GM13977 (cell line): ENCODE measurements around the gene CH25H.
"Not testable (repeated sequence)": the region's sequence is repeated elsewhere in the genome, so short reads cannot be mapped to it uniquely, and the experiment has no call there.

ENCODE experiments used
- DNase-seq: peaks from one replicate; pipeline ENCODE4 v3.0.0; 2012; ENCODE audit warnings: low spot score
- in situ Hi-C: fragments of 300-500 bp; cut with MboI; formaldehyde crosslinking; loops from one replicate; pipeline ENCODE4 v1.12.0; 2022; ENCODE audit warnings: low sequenced_read_pairs, low pct_unique_long_range_greater_than_20kb, mixed read lengths, inconsistent platforms; ENCODE audit not compliant: unreplicated experiment
- TF ChIP-seq, protein P1 (sequence below): IDR thresholded peaks from 2 replicates; pipeline ENCODE4 v1.5.1; 2012; ENCODE audit warnings: mild to moderate bottlenecking, control low read depth; ENCODE audit not compliant: insufficient read depth; ENCODE audit errors: extremely low read depth, missing control alignments

The CH25H gene, protein sequence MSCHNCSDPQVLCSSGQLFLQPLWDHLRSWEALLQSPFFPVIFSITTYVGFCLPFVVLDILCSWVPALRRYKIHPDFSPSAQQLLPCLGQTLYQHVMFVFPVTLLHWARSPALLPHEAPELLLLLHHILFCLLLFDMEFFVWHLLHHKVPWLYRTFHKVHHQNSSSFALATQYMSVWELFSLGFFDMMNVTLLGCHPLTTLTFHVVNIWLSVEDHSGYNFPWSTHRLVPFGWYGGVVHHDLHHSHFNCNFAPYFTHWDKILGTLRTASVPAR

DNA sequence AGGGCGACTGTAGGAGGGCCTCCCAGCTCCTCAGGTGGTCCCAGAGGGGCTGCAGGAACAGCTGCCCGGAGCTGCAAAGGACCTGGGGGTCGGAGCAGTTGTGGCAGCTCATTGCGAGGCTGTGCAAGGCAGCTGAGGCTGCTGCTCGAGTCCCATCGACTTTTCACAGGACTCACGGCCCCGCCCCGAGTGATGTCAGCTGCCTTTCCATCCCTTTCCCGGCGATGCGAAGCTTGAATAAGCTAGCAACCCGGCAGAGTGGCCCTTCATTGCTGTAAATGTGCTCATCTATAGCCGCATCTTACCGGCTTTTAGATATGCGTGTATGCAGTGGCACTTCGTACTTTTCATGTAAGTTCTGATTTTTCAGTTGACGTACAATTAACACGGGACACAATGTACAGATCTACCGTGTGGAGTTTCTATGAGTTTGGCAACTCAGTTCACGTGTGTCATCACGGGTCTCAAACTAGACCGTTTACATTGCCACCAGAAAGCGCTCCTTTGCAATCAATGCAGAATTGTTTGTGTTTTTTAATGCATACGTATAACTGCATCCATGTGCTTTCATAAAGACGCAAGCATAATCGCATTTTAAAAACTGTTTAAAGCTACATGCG, at the start of gene CH25H:
CH25H (minus strand) TSS at position 137 of the 620 bp plus-strand sequence; CDS start at position 112, 25 bp downstream.
- in situ Hi-C loops = no loop called here
- TF ChIP-seq, protein P1, sequence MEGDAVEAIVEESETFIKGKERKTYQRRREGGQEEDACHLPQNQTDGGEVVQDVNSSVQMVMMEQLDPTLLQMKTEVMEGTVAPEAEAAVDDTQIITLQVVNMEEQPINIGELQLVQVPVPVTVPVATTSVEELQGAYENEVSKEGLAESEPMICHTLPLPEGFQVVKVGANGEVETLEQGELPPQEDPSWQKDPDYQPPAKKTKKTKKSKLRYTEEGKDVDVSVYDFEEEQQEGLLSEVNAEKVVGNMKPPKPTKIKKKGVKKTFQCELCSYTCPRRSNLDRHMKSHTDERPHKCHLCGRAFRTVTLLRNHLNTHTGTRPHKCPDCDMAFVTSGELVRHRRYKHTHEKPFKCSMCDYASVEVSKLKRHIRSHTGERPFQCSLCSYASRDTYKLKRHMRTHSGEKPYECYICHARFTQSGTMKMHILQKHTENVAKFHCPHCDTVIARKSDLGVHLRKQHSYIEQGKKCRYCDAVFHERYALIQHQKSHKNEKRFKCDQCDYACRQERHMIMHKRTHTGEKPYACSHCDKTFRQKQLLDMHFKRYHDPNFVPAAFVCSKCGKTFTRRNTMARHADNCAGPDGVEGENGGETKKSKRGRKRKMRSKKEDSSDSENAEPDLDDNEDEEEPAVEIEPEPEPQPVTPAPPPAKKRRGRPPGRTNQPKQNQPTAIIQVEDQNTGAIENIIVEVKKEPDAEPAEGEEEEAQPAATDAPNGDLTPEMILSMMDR = no peak
- DNase-seq = peak; percentile 19

DNA sequence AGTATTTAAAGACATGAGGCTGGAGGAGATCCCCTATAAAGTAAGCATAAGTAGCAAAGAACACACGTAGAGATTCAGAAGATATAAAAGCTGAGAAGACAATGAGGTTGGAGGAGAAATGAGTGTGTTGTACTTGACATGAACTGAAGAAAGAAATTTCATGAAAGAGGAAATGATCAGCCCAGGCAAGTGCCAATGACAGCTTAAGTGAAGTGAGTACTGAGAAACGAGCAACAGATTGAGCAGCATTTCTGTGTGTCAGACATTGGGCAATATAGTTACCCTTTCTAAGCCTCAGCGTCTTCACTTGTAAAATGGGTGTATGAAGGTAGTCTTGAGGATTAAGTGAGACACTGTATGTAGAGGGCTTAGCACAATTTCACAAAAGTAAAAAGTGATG, 49.2 kb upstream of the CH25H start:
- in situ Hi-C loops = loop anchor here (10.0 kb wide), 1 partner anchor 128 kb away; no protein-coding TSS in a partner anchor
- DNase-seq = no peak
- TF ChIP-seq, protein P1 = no peak

DNA sequence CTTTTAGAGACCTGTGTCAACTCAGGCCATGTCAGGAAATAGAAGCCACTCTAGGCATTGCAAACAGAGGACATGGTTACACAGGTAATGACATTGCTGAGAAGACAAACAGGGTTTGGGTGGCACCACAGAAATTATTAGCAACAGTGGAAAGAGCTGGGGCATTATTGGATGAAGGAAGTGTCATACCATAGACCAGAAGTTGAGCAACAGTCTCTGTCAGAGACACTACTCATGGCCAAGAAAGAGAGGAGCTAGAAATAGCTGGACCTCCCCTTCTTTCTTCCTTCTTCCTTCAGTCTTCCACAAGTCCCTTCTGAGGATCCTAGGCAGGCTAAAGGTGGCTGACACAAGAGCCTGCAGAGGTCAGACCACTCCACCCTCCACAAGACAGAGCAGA, 48.7 kb upstream of the CH25H start:
- TF ChIP-seq, protein P1 = no peak
- DNase-seq = no peak
- in situ Hi-C loops = loop anchor here (10.0 kb wide), 1 partner anchor 129 kb away; no protein-coding TSS in a partner anchor

DNA sequence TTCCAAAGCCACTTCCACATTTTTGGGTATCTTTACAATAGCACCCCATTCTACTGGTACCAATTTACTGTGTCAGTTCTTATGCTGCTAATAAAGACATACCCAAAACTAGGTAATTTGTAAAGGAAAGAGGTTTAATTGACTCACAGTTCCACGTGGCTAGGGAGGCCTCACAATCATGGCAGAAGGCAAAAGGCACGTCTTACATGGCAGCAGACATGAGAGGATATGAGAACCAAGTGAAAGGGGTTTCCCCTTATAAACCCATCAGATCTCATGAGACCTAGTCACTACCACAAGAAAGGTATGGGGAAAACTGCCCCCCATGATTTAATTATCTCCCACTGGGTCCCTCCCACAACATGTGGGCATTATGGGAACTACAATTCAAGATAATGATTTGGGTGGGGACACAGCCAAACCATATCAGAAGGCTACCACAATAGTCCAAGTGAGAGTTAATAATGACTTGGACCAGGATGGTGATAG, 48.0 kb upstream of the CH25H start:
- not testable (repeated sequence) for DNase-seq
- in situ Hi-C loops = loop anchor here (10.0 kb wide), 1 partner anchor 130 kb away; no protein-coding TSS in a partner anchor

DNA sequence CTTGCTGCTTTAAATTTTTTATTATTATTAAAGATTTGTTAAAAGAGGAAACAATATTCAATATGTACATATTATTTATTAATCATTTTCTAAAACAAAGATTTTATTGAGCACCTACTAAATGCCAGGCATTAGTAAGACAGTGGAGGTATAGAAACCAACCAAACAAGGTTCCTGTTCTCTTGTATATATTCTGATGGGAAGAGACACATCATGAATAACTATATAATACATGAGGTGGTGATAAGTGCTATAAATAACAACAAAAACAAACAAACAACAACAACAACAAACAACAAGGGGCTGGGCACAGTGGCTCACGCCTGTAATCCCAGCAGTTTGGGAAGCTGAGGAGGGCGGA, 45.1 kb upstream of the CH25H start:
- DNase-seq = no peak
- in situ Hi-C loops = loop anchor here (10.0 kb wide), 1 partner anchor 133 kb away; no protein-coding TSS in a partner anchor
- TF ChIP-seq, protein P1 = no peak

DNA sequence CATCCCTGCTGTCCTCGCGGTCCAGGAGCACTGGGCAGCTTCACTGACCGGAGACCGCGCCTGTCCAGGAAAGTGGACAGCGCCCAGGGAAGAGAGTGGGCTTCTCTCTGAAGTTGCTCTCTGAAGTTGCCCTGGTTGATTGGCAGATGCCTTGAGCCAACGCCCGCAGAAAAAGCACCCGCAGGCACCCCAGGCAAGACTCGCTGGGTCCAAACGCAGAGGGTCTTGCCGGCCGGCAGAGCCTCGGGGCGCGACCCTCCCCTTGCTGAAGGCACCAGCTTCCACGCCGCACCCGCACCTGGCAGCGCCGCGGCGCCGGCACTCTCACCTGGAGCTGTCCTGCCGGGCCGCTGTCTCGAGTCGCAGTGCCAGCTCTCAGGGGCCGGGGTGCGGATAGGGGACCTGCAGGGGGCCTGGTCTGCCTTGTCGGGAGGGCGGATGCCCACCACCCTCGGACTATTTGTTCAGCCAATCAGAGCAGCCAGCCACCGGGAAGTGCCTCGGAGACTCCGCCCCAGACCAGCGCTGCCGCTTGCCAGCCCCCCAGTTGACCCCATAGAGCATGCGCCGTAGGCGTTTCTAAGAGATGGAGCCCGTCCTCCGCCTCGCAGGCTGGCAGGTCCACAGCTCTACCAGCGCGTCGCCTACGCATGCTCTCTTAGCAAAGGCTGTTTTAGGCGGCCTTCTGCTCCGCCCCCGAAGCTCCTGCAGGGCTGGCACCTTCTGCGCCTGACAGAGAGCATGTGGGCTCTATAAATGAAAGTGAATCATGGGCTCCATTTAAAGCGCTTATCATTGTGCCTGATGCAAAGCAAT, 44.5 kb upstream of the CH25H start, which contains the start of gene LIPA:
LIPA (minus strand) TSS at position 367 of the 816 bp plus-strand sequence. CDS start 4,127 bp downstream, outside the sequence.
- DNase-seq = peak; percentile 91
- TF ChIP-seq, protein P1 = no peak
- in situ Hi-C loops = loop anchor here (10.0 kb wide), 1 partner anchor 133 kb away; no protein-coding TSS in a partner anchor
